ENCODE data around the gene DGKQ.

DGKQ gene

DNA sequence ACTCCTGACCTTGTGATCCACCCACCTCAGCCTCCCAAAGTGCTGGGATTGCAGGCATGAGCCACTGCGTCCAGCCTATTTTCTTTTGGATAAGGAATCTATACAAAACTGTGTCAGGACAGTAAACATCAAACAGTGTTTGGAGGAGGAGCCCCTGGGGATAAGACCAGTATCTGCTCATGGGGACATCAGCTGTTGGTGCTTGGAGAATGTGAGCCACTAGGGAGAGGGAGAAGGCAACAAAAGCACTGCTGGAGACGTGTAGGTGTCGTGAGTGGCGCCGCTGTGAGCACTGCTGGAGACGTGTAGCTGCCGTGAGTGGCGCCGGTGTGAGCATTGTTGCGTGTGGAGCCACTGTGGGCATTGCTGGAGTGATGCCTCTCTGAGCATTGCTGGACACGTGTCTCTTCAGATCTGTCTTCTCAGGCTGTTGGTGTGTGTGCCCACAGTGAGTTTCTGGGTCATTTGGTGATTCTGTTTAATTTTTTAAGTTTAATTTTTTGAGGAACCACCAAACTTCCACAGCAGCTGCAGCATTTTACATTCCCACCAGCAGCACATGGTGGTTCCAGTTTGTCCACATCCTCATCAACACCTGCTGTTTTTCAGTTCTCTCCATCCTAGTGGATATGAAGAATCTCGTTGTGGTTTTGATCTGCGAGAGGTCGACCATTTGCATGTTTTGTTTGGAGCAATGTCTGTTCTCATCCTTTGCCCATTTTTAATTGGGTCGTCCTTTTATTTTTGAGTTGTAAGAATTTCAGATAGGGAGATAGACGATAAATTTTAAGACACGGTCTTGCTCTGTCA lies 19.0 kb downstream of the DGKQ start:
- Histone ChIP-seq H3K36me3 (peaks cover 6 to 84% (median 59%) of the 10 kb centered on the region in 3 donors), H3K9me3 (no peaks in the 10 kb centered on the region), H3K4me3 (no peak overlapping the region), H3K27me3 (no peaks in the 10 kb centered on the region), H3K27ac (no peak overlapping the region), H3K4me1 (no peaks in the 10 kb centered on the region)
- TF ChIP-seq, protein P1, sequence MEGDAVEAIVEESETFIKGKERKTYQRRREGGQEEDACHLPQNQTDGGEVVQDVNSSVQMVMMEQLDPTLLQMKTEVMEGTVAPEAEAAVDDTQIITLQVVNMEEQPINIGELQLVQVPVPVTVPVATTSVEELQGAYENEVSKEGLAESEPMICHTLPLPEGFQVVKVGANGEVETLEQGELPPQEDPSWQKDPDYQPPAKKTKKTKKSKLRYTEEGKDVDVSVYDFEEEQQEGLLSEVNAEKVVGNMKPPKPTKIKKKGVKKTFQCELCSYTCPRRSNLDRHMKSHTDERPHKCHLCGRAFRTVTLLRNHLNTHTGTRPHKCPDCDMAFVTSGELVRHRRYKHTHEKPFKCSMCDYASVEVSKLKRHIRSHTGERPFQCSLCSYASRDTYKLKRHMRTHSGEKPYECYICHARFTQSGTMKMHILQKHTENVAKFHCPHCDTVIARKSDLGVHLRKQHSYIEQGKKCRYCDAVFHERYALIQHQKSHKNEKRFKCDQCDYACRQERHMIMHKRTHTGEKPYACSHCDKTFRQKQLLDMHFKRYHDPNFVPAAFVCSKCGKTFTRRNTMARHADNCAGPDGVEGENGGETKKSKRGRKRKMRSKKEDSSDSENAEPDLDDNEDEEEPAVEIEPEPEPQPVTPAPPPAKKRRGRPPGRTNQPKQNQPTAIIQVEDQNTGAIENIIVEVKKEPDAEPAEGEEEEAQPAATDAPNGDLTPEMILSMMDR (IDR thresholded peaks at IDR 0.05) = no peak
- intact Hi-C loops (cut with DNase I; ENCODE audit: low total_unique reads) = no loop called here
- peak; percentile 10 to 46 for DNase-seq

DNA sequence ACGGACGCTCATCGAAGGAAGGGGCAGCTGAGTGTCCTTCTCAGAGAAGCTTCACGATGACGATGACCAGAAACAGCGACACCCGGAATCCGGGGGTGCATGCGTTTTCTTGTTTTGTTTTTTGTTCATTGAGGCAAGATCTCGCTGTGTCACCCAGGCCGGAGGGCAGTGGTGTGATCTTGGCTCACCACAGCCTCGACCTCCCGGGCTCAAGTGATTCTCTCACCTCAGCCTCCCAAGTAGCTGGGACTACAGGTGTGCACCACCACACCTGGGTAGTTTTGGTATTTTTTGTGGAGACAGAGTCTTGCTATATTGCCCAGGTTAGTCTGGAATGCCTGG lies 19.8 kb downstream of the DGKQ start:
- Histone ChIP-seq H3K9me3 (no peaks in the 10 kb centered on the region), H3K36me3 (peaks cover 6 to 75% (median 56%) of the 10 kb centered on the region in 3 donors), H3K27ac (no peak overlapping the region), H3K4me1 (no peaks in the 10 kb centered on the region), H3K4me3 (no peak overlapping the region), H3K27me3 (no peaks in the 10 kb centered on the region)
- TF ChIP-seq, protein P1 (IDR thresholded peaks at IDR 0.05) = no peak
- no peak for DNase-seq
- intact Hi-C loops (cut with DNase I; ENCODE audit: low total_unique reads) = no loop called here

DNA sequence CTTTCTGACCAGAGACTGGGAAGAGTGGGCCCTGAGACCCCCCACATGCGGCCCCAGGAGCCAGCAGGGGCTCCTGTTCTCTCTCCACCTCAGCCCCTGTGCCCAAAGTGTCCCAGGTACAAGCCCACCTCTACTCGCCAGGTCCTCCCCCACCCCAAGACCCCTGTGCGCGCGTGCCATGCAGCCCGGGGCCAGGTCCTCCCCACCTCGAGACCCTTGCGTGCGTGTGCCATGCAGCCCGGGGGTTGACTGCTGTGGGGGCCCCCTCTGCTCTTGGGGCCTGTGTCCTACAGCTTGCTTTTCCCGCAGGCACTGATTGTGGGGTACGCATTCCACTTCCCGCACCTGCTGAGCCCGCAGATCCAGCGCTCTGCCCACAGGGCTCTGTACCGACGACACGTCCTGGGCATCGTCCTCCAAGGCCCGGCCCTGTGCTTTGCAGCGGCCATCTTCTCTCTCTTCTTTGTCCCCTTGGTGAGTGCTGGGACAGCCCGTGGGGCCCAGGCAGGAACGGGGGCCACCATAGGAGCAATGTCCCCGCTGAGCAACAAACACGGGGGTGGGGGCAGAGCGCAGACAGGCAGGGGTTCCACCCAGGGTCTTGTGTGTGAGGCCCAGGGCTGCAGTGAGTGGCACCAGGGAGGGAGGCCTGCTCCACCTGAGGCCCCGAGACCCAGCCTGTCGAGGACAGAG lies 20.3 kb downstream of the DGKQ start:
- Histone ChIP-seq H3K27me3 (no peaks in the 10 kb centered on the region), H3K36me3 (peaks cover 6 to 70% (median 53%) of the 10 kb centered on the region in 3 donors), H3K27ac (no peak overlapping the region), H3K4me1 (no peaks in the 10 kb centered on the region), H3K4me3 (no peak overlapping the region), H3K9me3 (no peaks in the 10 kb centered on the region)
- TF ChIP-seq, protein P1 (IDR thresholded peaks at IDR 0.05) = no peak
- intact Hi-C loops (cut with DNase I; ENCODE audit: low total_unique reads) = no loop called here
- peak; percentile 12 to 56 for DNase-seq

DNA sequence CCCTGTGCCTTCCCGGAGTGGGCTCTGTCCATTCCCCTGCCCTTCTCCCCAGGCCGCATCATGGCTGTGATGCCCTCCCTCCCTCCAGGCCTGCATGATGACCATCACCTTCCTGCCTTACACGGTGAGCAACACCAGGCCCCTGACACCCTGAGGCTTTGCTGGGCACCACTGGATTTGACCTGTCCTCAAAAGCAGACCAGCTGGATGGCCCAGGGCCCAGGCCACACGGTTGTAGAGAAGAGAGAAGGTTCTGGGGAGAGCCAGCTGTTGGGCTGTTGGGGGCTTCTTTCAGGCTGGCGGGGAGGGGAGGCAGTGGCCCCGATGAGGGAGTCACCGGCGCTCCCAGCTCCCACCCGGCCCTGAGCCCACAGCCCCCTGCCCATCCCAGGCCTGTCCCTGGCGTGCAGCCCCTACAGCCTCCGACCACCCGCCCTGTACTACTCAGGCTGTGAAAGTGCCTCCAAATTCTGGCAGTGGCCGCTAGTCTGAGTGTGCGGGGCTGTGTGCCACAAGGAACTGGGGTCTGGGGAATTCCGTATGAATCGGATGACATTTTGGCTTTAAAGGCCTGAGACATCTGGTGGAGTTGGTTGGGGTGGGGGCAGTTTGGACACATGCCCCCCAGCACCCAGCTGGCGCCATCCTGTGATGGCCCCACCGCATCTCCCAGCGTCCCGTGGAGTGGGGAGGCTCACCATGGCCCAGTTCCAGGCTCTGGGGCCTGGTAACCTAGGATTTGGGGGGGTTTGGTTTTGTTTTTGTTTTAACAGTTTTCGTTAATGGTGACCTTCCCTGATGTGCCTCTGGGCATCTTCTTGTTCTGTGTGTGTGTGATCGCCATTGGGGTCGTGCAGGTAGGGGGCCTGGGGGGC lies 21.5 kb downstream of the DGKQ start:
- H3K36me3 ChIP-seq = peaks cover 6 to 58% (median 41%) of the 10 kb centered on the region in 3 donors

DNA sequence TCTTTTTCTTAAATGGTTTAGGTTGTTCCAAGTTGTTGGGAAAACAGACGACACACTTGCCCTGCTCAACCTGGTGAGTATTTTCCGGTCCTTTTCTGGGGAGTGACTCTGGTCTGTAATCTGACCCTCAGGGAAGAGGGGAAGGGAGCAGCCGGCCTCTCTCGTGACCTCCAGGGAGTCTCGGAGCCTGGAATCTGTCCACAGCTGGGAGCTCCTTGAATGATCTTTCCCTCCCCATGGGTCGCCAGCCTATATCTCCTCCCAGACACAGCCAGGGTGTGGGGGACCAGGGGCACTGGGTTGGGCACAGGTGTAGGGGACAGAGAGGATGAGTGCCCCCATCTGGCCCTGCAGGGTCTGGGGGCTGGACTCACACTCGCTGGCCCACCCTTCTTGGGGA lies 22.2 kb downstream of the DGKQ start:
- Histone ChIP-seq H3K27me3 (no peaks in the 10 kb centered on the region), H3K27ac (no peak overlapping the region), H3K4me3 (no peak overlapping the region), H3K9me3 (no peaks in the 10 kb centered on the region), H3K4me1 (peaks cover 0 to 4% (median 0%) of the 10 kb centered on the region in 4 donors), H3K36me3 (peaks cover 6 to 52% (median 37%) of the 10 kb centered on the region in 3 donors)
- intact Hi-C loops (cut with DNase I; ENCODE audit: low total_unique reads) = no loop called here
- TF ChIP-seq, protein P1 (IDR thresholded peaks at IDR 0.05) = no peak
- no peak for DNase-seq

More for the DNA sequence above, 21.5 kb downstream of the DGKQ start:
- Histone ChIP-seq H3K4me1 (peaks cover 0 to under 1% (median 0%) of the 10 kb centered on the region in 4 donors), H3K27me3 (no peaks in the 10 kb centered on the region), H3K27ac (no peak overlapping the region), H3K9me3 (no peaks in the 10 kb centered on the region), H3K4me3 (no peak overlapping the region)
- intact Hi-C loops (cut with DNase I; ENCODE audit: low total_unique reads) = no loop called here
- TF ChIP-seq, protein P1 (IDR thresholded peaks at IDR 0.05) = no peak
- peak; percentile 13 to 59 for DNase-seq

Measured in tibial artery (tissue), 4 donors.